GM19043 (cell line): ENCODE results near the gene FER.
"Not testable (repeated sequence)": the region's sequence is repeated elsewhere in the genome, so short reads cannot be mapped to it uniquely, and the experiment has no call there.

Experiments used
- ATAC-seq: cut with Tn5 transposase; IDR thresholded peaks from one replicate; pipeline ENCODE4 v1.9.1; 2021; ENCODE audit warnings: low read depth; ENCODE audit not compliant: unreplicated experiment

Gene FER

GRCh38 chr5:108867656-108868055, 120.0 kb downstream of the FER start:
- ATAC-seq = no peak

- no peak for ATAC-seq
Observed at GRCh38 chr5:108869066-108869465, 121.4 kb downstream of the FER start.

- no peak for ATAC-seq
Observed at GRCh38 chr5:108876451-108876850, 128.8 kb downstream of the FER start.

- no peak for ATAC-seq
Observed at GRCh38 chr5:108878756-108879155, 131.1 kb downstream of the FER start.

GRCh38 chr5:108881133-108881532, 133.4 kb downstream of the FER start:
- ATAC-seq = no peak

GRCh38 chr5:108884736-108885135, 137.0 kb downstream of the FER start:
- ATAC-seq = no peak

- no peak for ATAC-seq
Observed at GRCh38 chr5:108898257-108898656, 150.6 kb downstream of the FER start.

GRCh38 chr5:108898707-108899106, 151.0 kb downstream of the FER start:
- no peak for ATAC-seq

GRCh38 chr5:108899244-108899643, 151.5 kb downstream of the FER start:
- not testable (repeated sequence) for ATAC-seq

GRCh38 chr5:108900668-108901067, 153.0 kb downstream of the FER start:
- ATAC-seq = no peak

- ATAC-seq = no peak
Observed at GRCh38 chr5:108905805-108906204, 158.1 kb downstream of the FER start.

GRCh38 chr5:108910627-108911026, 162.9 kb downstream of the FER start:
- no peak for ATAC-seq

GRCh38 chr5:108911055-108911454, 163.4 kb downstream of the FER start:
- peak; percentile 55 for ATAC-seq

- ATAC-seq = no peak
Observed at GRCh38 chr5:108917596-108917995, 169.9 kb downstream of the FER start.

GRCh38 chr5:108919591-108920326, 172.1 kb downstream of the FER start:
- no peak for ATAC-seq

GRCh38 chr5:108924457-108924961, 176.8 kb downstream of the FER start:
- no peak for ATAC-seq

- ATAC-seq = no peak
Observed at GRCh38 chr5:108925073-108925472, 177.4 kb downstream of the FER start.

GRCh38 chr5:108930107-108930506, 182.4 kb downstream of the FER start:
- no peak for ATAC-seq

GRCh38 chr5:108935611-108936010, 187.9 kb downstream of the FER start:
- no peak for ATAC-seq

GRCh38 chr5:108937221-108937620, 189.5 kb downstream of the FER start:
- ATAC-seq = no peak

- ATAC-seq = no peak
Observed at GRCh38 chr5:108940506-108940905, 192.8 kb downstream of the FER start.

GRCh38 chr5:108941746-108942145, 194.0 kb downstream of the FER start:
- no peak for ATAC-seq

GRCh38 chr5:108942701-108943100, 195.0 kb downstream of the FER start:
- ATAC-seq = no peak
